ENCODE results near the gene ATF3.
A peak's percentile ranks its signal among the peaks of the same experiment; 100 is the strongest.
"Not testable (repeated sequence)": the region's sequence is repeated elsewhere in the genome, so short reads cannot be mapped to it uniquely, and the experiment has no call there.

The ATF3 gene

GRCh38 chr1:212651521-212651920, 43.0 kb downstream of the ATF3 start:
- DNase-seq (ENCODE audit: low spot score): peak; percentile 78

- DNase-seq (ENCODE audit: low spot score): no peak
These were observed 43.4 kb downstream of the ATF3 start for GRCh38 chr1:212651977-212652376.

GRCh38 chr1:212652609-212653008, 44.0 kb downstream of the ATF3 start:
- no peak for DNase-seq (ENCODE audit: low spot score)

- DNase-seq (ENCODE audit: low spot score): peak; percentile 72
These were observed 47.3 kb downstream of the ATF3 start for GRCh38 chr1:212655668-212656440.

GRCh38 chr1:212656730-212657129, 48.2 kb downstream of the ATF3 start:
- DNase-seq (ENCODE audit: low spot score): no peak

GRCh38 chr1:212658250-212658649, 49.7 kb downstream of the ATF3 start:
- DNase-seq (ENCODE audit: low spot score): not testable (repeated sequence)

GRCh38 chr1:212664409-212665199, 56.0 kb downstream of the ATF3 start:
- DNase-seq (ENCODE audit: low spot score): no peak

- peak; percentile 87 for DNase-seq (ENCODE audit: low spot score)
These were observed 56.9 kb downstream of the ATF3 start for GRCh38 chr1:212665241-212666115.

- no peak for DNase-seq (ENCODE audit: low spot score)
These were observed 57.7 kb downstream of the ATF3 start for GRCh38 chr1:212666116-212666775.

- DNase-seq (ENCODE audit: low spot score): peak; percentile 92
These were observed 58.9 kb downstream of the ATF3 start for GRCh38 chr1:212667223-212668139.

- DNase-seq (ENCODE audit: low spot score): no peak
These were observed 59.9 kb downstream of the ATF3 start for GRCh38 chr1:212668477-212668876.

- no peak for DNase-seq (ENCODE audit: low spot score)
These were observed 60.5 kb downstream of the ATF3 start for GRCh38 chr1:212669102-212669501.

- no peak for DNase-seq (ENCODE audit: low spot score)
These were observed 61.0 kb downstream of the ATF3 start for GRCh38 chr1:212669600-212669999.

GRCh38 chr1:212670301-212670700, 61.7 kb downstream of the ATF3 start:
- no peak for DNase-seq (ENCODE audit: low spot score)
